Right lobe of liver (tissue), 4 donors: ENCODE results near the gene GOLGA7B.

ENCODE experiments used
- POLR2A ChIP-seq: fragments of 450-650 bp; IDR thresholded peaks from one replicate; pipeline ENCODE4 v1.6.1; 2017; ENCODE audit warnings: antibody characterized with exemption, mild to moderate bottlenecking
- TF ChIP-seq, protein P1 (sequence below), 4 donors: fragments of 200-600 bp in 3 of 4; fragments of 450-650 bp in 1 of 4; IDR thresholded peaks; one replicate each; pipeline versions ENCODE4 v1.5.1 to v1.8.0; 2016 to 2022; ENCODE audit warnings: antibody characterized with exemption in 4 of 4, mild to moderate bottlenecking in 2 of 4
- donor health status: DM: no; HTN: no; CAD: no.
- donor health status: DM: no; HTN: no; CAD: no.
- donor health status: DM: no; HTN: yes; CAD: no.

DNA sequence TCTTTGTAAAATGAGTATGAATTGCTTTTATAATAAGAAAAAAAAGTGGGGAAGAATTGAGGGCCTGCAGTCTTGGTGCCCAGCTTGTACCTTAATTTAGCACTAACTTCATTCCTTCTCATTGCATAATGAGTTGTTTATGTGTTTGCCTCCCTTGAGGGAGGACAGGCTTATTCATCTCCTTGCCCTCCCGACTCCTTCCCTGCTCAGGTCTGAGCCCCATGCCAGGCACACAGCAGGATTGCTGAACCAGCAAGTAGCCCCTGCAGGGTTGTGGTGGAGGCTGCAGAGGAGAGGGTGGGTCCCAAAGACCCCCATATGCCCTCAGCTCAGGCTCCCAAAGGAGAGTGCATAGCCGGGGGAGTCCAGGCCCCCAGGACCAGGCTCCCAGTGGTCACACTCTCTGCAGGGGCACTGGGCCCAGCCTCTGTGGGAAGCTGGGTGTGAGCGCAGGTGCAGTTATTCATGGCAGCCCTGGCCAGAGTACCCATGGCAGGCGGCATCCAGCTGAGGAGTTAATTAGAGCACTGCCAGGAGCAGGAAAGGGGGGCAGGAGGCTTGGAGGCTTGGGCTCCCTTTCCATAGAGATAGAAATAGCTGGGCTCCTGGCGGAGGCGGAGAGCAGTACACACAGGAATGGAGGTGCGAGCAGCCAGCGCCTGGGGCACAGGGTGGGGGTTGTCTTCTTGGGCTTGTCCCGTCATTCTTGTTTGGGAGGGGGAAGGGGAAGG lies 28.2 kb upstream of the GOLGA7B start:
- TF ChIP-seq POLR2A = no peak
- TF ChIP-seq, protein P1, sequence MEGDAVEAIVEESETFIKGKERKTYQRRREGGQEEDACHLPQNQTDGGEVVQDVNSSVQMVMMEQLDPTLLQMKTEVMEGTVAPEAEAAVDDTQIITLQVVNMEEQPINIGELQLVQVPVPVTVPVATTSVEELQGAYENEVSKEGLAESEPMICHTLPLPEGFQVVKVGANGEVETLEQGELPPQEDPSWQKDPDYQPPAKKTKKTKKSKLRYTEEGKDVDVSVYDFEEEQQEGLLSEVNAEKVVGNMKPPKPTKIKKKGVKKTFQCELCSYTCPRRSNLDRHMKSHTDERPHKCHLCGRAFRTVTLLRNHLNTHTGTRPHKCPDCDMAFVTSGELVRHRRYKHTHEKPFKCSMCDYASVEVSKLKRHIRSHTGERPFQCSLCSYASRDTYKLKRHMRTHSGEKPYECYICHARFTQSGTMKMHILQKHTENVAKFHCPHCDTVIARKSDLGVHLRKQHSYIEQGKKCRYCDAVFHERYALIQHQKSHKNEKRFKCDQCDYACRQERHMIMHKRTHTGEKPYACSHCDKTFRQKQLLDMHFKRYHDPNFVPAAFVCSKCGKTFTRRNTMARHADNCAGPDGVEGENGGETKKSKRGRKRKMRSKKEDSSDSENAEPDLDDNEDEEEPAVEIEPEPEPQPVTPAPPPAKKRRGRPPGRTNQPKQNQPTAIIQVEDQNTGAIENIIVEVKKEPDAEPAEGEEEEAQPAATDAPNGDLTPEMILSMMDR (IDR thresholded peaks at IDR 0.05) = no peak
